B cell (primary cell): ENCODE data around the gene GPATCH8. TPM values are rescaled to one million over a fixed set of nuclear protein-coding genes. Genes with fewer than 3 reads are reported as not detected.
"Not testable (repeated sequence)": the region's sequence is repeated elsewhere in the genome, so short reads cannot be mapped to it uniquely, and the experiment has no call there.

Experiments used
- ATAC-seq: fragments of 200-7000 bp; cut with Tn5 transposase; one replicate; pipeline ENCODE4 v1.10.0; 2021; ENCODE audit warnings: low read depth, mild to moderate bottlenecking, moderate number of reproducible peaks, moderate library complexity
- CTCF ChIA-PET: fragments of 350-600 bp; sonication (Branson Sonifier 250); formaldehyde crosslinking; loops from one replicate; lab custom pipeline; 2021; ENCODE audit warnings: antibody characterized with exemption, inconsistent platforms; lab: Charles Lee
- POLR2A ChIA-PET: fragments of 350-600 bp; sonication (Branson Sonifier 250); formaldehyde crosslinking; loops from one replicate; lab custom pipeline; 2021; ENCODE audit warnings: antibody characterized with exemption; lab: Charles Lee
- DNase-seq: peaks from one replicate; pipeline ENCODE4 v3.0.0; 2013
- H2AFZ ChIP-seq: 2 replicates; pipeline ENCODE4 v1.6.1; 2012; ENCODE audit warnings: mild to moderate bottlenecking, low read depth, low read length; ENCODE audit not compliant: insufficient read depth, poor library complexity, severe bottlenecking
- H3K27ac ChIP-seq, 2 donors: 1 replicate in 1 of 2; 2 replicates in 1 of 2; pipeline ENCODE4 v1.5.1; 2012 to 2013; ENCODE audit warnings: low read length in 2 of 2, mild to moderate bottlenecking in 2 of 2, moderate library complexity in 1 of 2
- H3K27me3 ChIP-seq, 4 experiments: fragments of 200-600 bp in 1 of 4; sonication (generic) in 1 of 4; replicated peaks in 1 of 4; 1 replicate in 2 of 4; 2 replicates in 2 of 4; pipeline versions ENCODE4 v1.6.1 to v1.7.0; 2013 to 2016; ENCODE audit warnings: low read length in 3 of 4, mild to moderate bottlenecking in 2 of 4, mixed read lengths in 1 of 4, moderate library complexity in 1 of 4; ENCODE audit not compliant: insufficient read depth in 4 of 4, control insufficient read depth in 3 of 4; ENCODE audit errors: control extremely low read depth in 1 of 4
- H3K36me3 ChIP-seq, 2 experiments: replicated peaks in 1 of 2; 1 replicate in 1 of 2; 2 replicates in 1 of 2; pipeline versions ENCODE4 v1.6.1 to v1.7.1; 2013; ENCODE audit warnings: low read length in 1 of 2; ENCODE audit not compliant: insufficient read depth in 2 of 2, control insufficient read depth in 1 of 2; ENCODE audit errors: control extremely low read depth in 1 of 2, extremely low read depth in 1 of 2
- H3K4me1 ChIP-seq, 2 donors: fragments of 200-600 bp in 1 of 2; sonication (generic) in 1 of 2; 1 replicate in 1 of 2; 2 replicates in 1 of 2; pipeline versions ENCODE4 v1.5.1 to v1.6.1; 2013 to 2017; ENCODE audit warnings: low read length in 2 of 2; ENCODE audit not compliant: control insufficient read depth in 2 of 2, insufficient read depth in 2 of 2
- H3K4me2 ChIP-seq: replicated peaks from 2 replicates; pipeline ENCODE3; 2012; ENCODE audit warnings: mild to moderate bottlenecking, low read depth, low read length; ENCODE audit not compliant: poor library complexity, severe bottlenecking
- H3K4me3 ChIP-seq, 5 experiments: fragments of 200-600 bp in 1 of 5; sonication (generic) in 1 of 5; 1 replicate in 3 of 5; 2 replicates in 2 of 5; pipeline versions ENCODE4 v1.5.1 to v1.7.0; 2011 to 2016; ENCODE audit warnings: low read length in 4 of 5, mild to moderate bottlenecking in 4 of 5, low read depth in 2 of 5, control low read depth in 1 of 5, moderate library complexity in 1 of 5; ENCODE audit not compliant: insufficient read depth in 1 of 5; ENCODE audit errors: control extremely low read depth in 1 of 5, extremely low read depth in 1 of 5
- H3K79me2 ChIP-seq: fragments of 200-600 bp; sonication (generic); one replicate; pipeline ENCODE4 v1.6.0; 2016; ENCODE audit warnings: low read length; ENCODE audit not compliant: control insufficient read depth, insufficient read depth
- H3K9ac ChIP-seq: fragments of 200-600 bp; sonication (generic); 2 replicates; pipeline ENCODE4 v1.6.1; 2017; ENCODE audit warnings: mild to moderate bottlenecking, low read length, moderate library complexity
- H3K9me3 ChIP-seq, 3 donors: one replicate each; pipeline versions ENCODE4 v1.6.1 to v1.7.1; 2013; ENCODE audit warnings: low read length in 2 of 3; ENCODE audit not compliant: control insufficient read depth in 2 of 3, insufficient read depth in 1 of 3; ENCODE audit errors: control extremely low read depth in 1 of 3
- H4K20me1 ChIP-seq: 2 replicates; pipeline ENCODE4 v1.6.0; 2012; ENCODE audit warnings: mild to moderate bottlenecking, low read length; ENCODE audit not compliant: insufficient read depth, control insufficient read depth, poor library complexity, severe bottlenecking
- H3K27ac Mint-ChIP-seq: one replicate; pipeline ENCODE4 v1.8.0; 2021; ENCODE audit warnings: mixed read lengths
- H3K27me3 Mint-ChIP-seq: one replicate; pipeline ENCODE4 v1.8.0; 2021; ENCODE audit warnings: mixed read lengths
- H3K4me1 Mint-ChIP-seq: one replicate; pipeline ENCODE4 v1.8.0; 2021; ENCODE audit warnings: mixed read lengths
- H3K4me3 Mint-ChIP-seq: one replicate; pipeline ENCODE4 v1.8.0; 2021; ENCODE audit warnings: mixed read lengths
- H3K9me3 Mint-ChIP-seq: one replicate; pipeline ENCODE4 v1.8.0; 2022; ENCODE audit warnings: mixed read lengths; ENCODE audit not compliant: insufficient read depth
- CTCF ChIP-seq: fragments of 200-600 bp; IDR thresholded peaks from one replicate; pipeline ENCODE4 v1.8.0; 2022; ENCODE audit warnings: antibody characterized with exemption, mild to moderate bottlenecking
- EZH2 ChIP-seq: IDR thresholded peaks from 2 replicates; pipeline ENCODE4 v1.6.1; 2012; ENCODE audit warnings: borderline replicate concordance, low read depth, mild to moderate bottlenecking, moderate library complexity, low read length; ENCODE audit not compliant: insufficient read depth, poor library complexity, severe bottlenecking
- WGBS: methylation state at CpG from one replicate; pipeline ENCODE4 v1.1.5; 2013; ENCODE audit warnings: missing lambda C conversion rate; ENCODE audit not compliant: insufficient coverage; 5-methylcytosine and 5-hydroxymethylcytosine counted together
- intact Hi-C: fragments of 100-400 bp; cut with micrococcal nuclease; formaldehyde crosslinking; loops from one replicate; pipeline ENCODE4 v1.10.0; 2022
- polyA plus RNA-seq: library from polyadenylated mRNA; depleted of rRNA; stranded (reverse); fragments of >200 nt; gene quantifications from 2 replicates; pipeline ENCODE4 v1.2.3, GENCODE V29; 2012
- total RNA-seq, 2 donors: library from RNA; stranded (reverse); fragments of 120-200 nt in 1 of 2; gene quantifications; 1 replicate in 1 of 2; 2 replicates in 1 of 2; pipeline versions ENCODE4 v1.2.3 to v1.2.4, GENCODE V29; 2013 to 2022

The GPATCH8 gene
- total and polyA plus RNA-seq, 2 donors (not counting 1 experiment from before 2014, with no cell fraction given), result 28.3 to 83.4 TPM

GRCh38 chr17:44540246-44541084 lies 37.3 kb upstream of the GPATCH8 start:
- no peaks in the 10 kb centered on the region for H3K9me3 Mint-ChIP-seq
- ChIA-PET POLR2A (no interaction called here), CTCF (interaction anchor here (1.3 kb wide), 1 partner anchor 8 kb away, joined by 3 read pairs; no protein-coding TSS in a partner anchor)
- no peak overlapping the region for H3K4me3 Mint-ChIP-seq
- peaks cover 21% of the 10 kb centered on the region for H3K27me3 Mint-ChIP-seq
- Histone ChIP-seq H3K4me3 (no peak overlapping the region), H3K9me3 (no peaks in the 10 kb centered on the region), H4K20me1 (no peaks in the 10 kb centered on the region), H3K36me3 (no peaks in the 10 kb centered on the region), H3K27me3 (peaks cover 0 to 4% (median 0%) of the 10 kb centered on the region in 4 experiments), H3K79me2 (no peaks in the 10 kb centered on the region), H3K4me2 (no peak overlapping the region), H3K27ac (no peak overlapping the region), H3K9ac (no peak overlapping the region), H2AFZ (no peak overlapping the region), H3K4me1 (peaks cover 0 to 3% of the 10 kb centered on the region in 2 donors)
- intact Hi-C loops, result no loop called here
- DNase-seq (no peak), ATAC-seq (no peak)
- H3K4me1 Mint-ChIP-seq, result peaks cover 3% of the 10 kb centered on the region
- 100% methylated on average over 3 of the region's 11 CpGs for WGBS
- H3K27ac Mint-ChIP-seq, result no peak overlapping the region
- TF ChIP-seq CTCF (no peak), EZH2 (no peak)

- H3K4me2 ChIP-seq, result no peak overlapping the region
- DNase-seq (no peak), ATAC-seq (no peak)
- peaks cover 0 to 3% of the 10 kb centered on the region in 2 donors for H3K4me1 ChIP-seq
- intact Hi-C loops, result no loop called here
- H4K20me1 ChIP-seq, result no peaks in the 10 kb centered on the region
- peaks cover 0 to 4% (median 0%) of the 10 kb centered on the region in 4 experiments for H3K27me3 ChIP-seq
- H3K79me2 ChIP-seq, result no peaks in the 10 kb centered on the region
- no peak overlapping the region for H3K27ac Mint-ChIP-seq
- TF ChIP-seq EZH2 (no peak), CTCF (no peak)
- peaks cover 16% of the 10 kb centered on the region for H3K27me3 Mint-ChIP-seq
- H3K4me1 Mint-ChIP-seq, result peaks cover 3% of the 10 kb centered on the region
- H3K9ac ChIP-seq, result no peak overlapping the region
- H3K9me3 ChIP-seq, result no peaks in the 10 kb centered on the region
- H3K27ac ChIP-seq, result no peak overlapping the region
- H3K4me3 Mint-ChIP-seq, result no peak overlapping the region
- H3K4me3 ChIP-seq, result no peak overlapping the region
- no peaks in the 10 kb centered on the region for H3K36me3 ChIP-seq
- no peak overlapping the region for H2AFZ ChIP-seq
- no peaks in the 10 kb centered on the region for H3K9me3 Mint-ChIP-seq
- ChIA-PET POLR2A (no interaction called here), CTCF (no interaction called here)
- WGBS, result 83% methylated on average over 9 of the region's 15 CpGs
These were observed 36.5 kb upstream of the GPATCH8 start for GRCh38 chr17:44539673-44540072.

- ATAC-seq, H3K4me1 Mint-ChIP-seq, H2AFZ ChIP-seq, H3K4me1 ChIP-seq, H3K27ac Mint-ChIP-seq, H3K4me2 ChIP-seq, H3K27me3 ChIP-seq, H3K4me3 Mint-ChIP-seq, H3K27ac ChIP-seq, H3K9me3 ChIP-seq, H3K79me2 ChIP-seq, H3K36me3 ChIP-seq, H4K20me1 ChIP-seq, CTCF ChIA-PET, H3K4me3 ChIP-seq, POLR2A ChIA-PET, H3K9ac ChIP-seq, H3K9me3 Mint-ChIP-seq, intact Hi-C loops, DNase-seq: not testable (repeated sequence)
- H3K27me3 Mint-ChIP-seq, result peaks cover 11% of the 10 kb centered on the region
- WGBS, result 100% methylated on average over 1 of the region's 3 CpGs
These were observed 34.7 kb upstream of the GPATCH8 start for GRCh38 chr17:44537922-44538321.
